ENCODE data around the gene TGM3. TPM values are rescaled to one million over a fixed set of nuclear protein-coding genes. Genes with fewer than 3 reads are reported as not detected.

Gene TGM3
- total RNA-seq, 2 donors from 2014 or later, result 0.27 to 0.82 TPM

GRCh38 chr20:2301164-2301622 is 5.4 kb downstream of the TGM3 start:
- Histone ChIP-seq H3K27me3 (no peaks in the 10 kb centered on the region), H3K9ac (ENCODE audit: low read depth in 2 of 2, low read length in 2 of 2) (no peak overlapping the region), H3K36me3 (no peaks in the 10 kb centered on the region), H3K9me3 (no peaks in the 10 kb centered on the region), H3K4me1 (no peaks in the 10 kb centered on the region), H3K4me3 (no peak overlapping the region), H3K27ac (no peak overlapping the region)
- peak; percentile 35 for DNase-seq
- TF ChIP-seq CTCF (IDR thresholded peaks at IDR 0.05), result no peak
- intact Hi-C loops (cut with DNase I), result no loop called here

GRCh38 chr20:2302384-2303060 is 6.7 kb downstream of the TGM3 start:
- no peak overlapping the region for H3K9ac ChIP-seq (ENCODE audit: low read depth in 2 of 2, low read length in 2 of 2)
- H3K9me3 ChIP-seq, result no peaks in the 10 kb centered on the region
- no peak for DNase-seq
- no peak overlapping the region for H3K4me3 ChIP-seq
- H3K27me3 ChIP-seq, result no peaks in the 10 kb centered on the region
- no peaks in the 10 kb centered on the region for H3K36me3 ChIP-seq
- no peak overlapping the region for H3K27ac ChIP-seq
- H3K4me1 ChIP-seq, result no peaks in the 10 kb centered on the region
- no peak for TF ChIP-seq CTCF (IDR thresholded peaks at IDR 0.05)
- intact Hi-C loops (cut with DNase I), result no loop called here

- Histone ChIP-seq H3K9me3 (no peaks in the 10 kb centered on the region), H3K9ac (ENCODE audit: low read depth in 2 of 2, low read length in 2 of 2) (no peak overlapping the region), H3K27ac (no peak overlapping the region), H3K4me1 (no peaks in the 10 kb centered on the region), H3K36me3 (no peaks in the 10 kb centered on the region), H3K4me3 (no peak overlapping the region), H3K27me3 (no peaks in the 10 kb centered on the region)
- intact Hi-C loops (cut with DNase I), result no loop called here
- no peak for TF ChIP-seq CTCF (IDR thresholded peaks at IDR 0.05)
- peak; percentile 64 for DNase-seq
Measured at GRCh38 chr20:2303673-2304072, 7.9 kb downstream of the TGM3 start.

DNA sequence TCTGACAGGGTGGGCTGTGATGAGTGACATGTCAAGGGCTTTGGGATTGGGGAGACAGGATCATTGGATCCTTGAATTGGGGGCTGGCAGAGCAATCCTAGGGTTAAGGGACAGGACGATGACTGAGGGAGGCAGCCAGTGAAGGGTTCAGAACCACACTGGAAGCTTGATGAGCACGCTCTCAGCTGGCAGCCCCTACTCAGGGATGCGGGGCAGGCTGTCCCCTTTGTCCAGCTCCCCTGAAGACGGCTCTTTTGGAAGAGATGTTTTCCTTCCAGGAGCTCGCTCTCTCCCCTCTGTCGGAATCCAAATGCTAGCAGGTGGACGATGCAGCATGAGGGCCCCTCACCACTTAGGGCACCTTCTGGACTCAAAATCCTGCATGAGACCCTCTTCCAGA is 8.4 kb downstream of the TGM3 start:
- no peak for DNase-seq
- Histone ChIP-seq H3K4me3 (no peak overlapping the region), H3K27me3 (no peaks in the 10 kb centered on the region), H3K4me1 (no peaks in the 10 kb centered on the region), H3K9ac (ENCODE audit: low read depth in 2 of 2, low read length in 2 of 2) (no peak overlapping the region), H3K9me3 (no peaks in the 10 kb centered on the region), H3K36me3 (no peaks in the 10 kb centered on the region), H3K27ac (no peak overlapping the region)
- no peak for TF ChIP-seq CTCF (IDR thresholded peaks at IDR 0.05)
- intact Hi-C loops (cut with DNase I), result no loop called here

GRCh38 chr20:2305029-2305428 is 9.2 kb downstream of the TGM3 start:
- Histone ChIP-seq H3K36me3 (no peaks in the 10 kb centered on the region), H3K9me3 (no peaks in the 10 kb centered on the region), H3K4me1 (no peaks in the 10 kb centered on the region), H3K27ac (no peak overlapping the region), H3K27me3 (no peaks in the 10 kb centered on the region), H3K9ac (ENCODE audit: low read depth in 2 of 2, low read length in 2 of 2) (no peak overlapping the region), H3K4me3 (no peak overlapping the region)
- intact Hi-C loops (cut with DNase I), result no loop called here
- no peak for TF ChIP-seq CTCF (IDR thresholded peaks at IDR 0.05)
- no peak for DNase-seq
